Duodenal mucosa (tissue), 2 donors: ENCODE results near the gene TNFRSF1B.

Experiments used
- H3K27ac ChIP-seq: one replicate; pipeline ENCODE4 v1.7.0; 2013; ENCODE audit warnings: low read depth, low read length
- H3K27me3 ChIP-seq, 2 donors: one replicate each; pipeline ENCODE4 v1.7.0; 2013; ENCODE audit warnings: low read length in 2 of 2, control low read depth in 1 of 2; ENCODE audit not compliant: insufficient read depth in 2 of 2, control insufficient read depth in 1 of 2
- H3K36me3 ChIP-seq, 2 donors: one replicate each; pipeline ENCODE4 v1.7.0; 2013; ENCODE audit warnings: low read length in 2 of 2, control low read depth in 1 of 2; ENCODE audit not compliant: insufficient read depth in 2 of 2, control insufficient read depth in 1 of 2
- H3K4me1 ChIP-seq, 2 donors: one replicate each; pipeline ENCODE4 v1.7.0; 2013; ENCODE audit warnings: low read length in 2 of 2, control low read depth in 1 of 2; ENCODE audit not compliant: insufficient read depth in 2 of 2, control insufficient read depth in 1 of 2
- H3K4me3 ChIP-seq, 2 donors: one replicate each; pipeline ENCODE4 v1.7.0; 2013; ENCODE audit warnings: low read length in 2 of 2, low read depth in 1 of 2
- H3K9ac ChIP-seq, 2 donors: one replicate each; pipeline ENCODE4 v1.7.0; 2013; ENCODE audit warnings: low read length in 2 of 2, low read depth in 1 of 2
- H3K9me3 ChIP-seq, 2 donors: one replicate each; pipeline ENCODE4 v1.7.0; 2013; ENCODE audit warnings: low read length in 2 of 2, control low read depth in 1 of 2; ENCODE audit not compliant: control insufficient read depth in 1 of 2

Gene TNFRSF1B

GRCh38 chr1:12204140-12204539 lies 37.3 kb downstream of the TNFRSF1B start:
- Histone ChIP-seq H3K9ac (no peak overlapping the region), H3K4me3 (no peak overlapping the region), H3K4me1 (peaks cover 0 to 2% of the 10 kb centered on the region in 2 donors), H3K36me3 (peaks cover 16 to 41% of the 10 kb centered on the region in 2 donors), H3K27ac (no peak overlapping the region), H3K9me3 (no peaks in the 10 kb centered on the region), H3K27me3 (no peaks in the 10 kb centered on the region)

- H3K4me3 ChIP-seq: no peak overlapping the region
- peaks cover 0 to 5% of the 10 kb centered on the region in 2 donors for H3K4me1 ChIP-seq
- H3K9me3 ChIP-seq: no peaks in the 10 kb centered on the region
- no peaks in the 10 kb centered on the region for H3K27me3 ChIP-seq
- H3K27ac ChIP-seq: no peak overlapping the region
- peaks cover 16 to 36% of the 10 kb centered on the region in 2 donors for H3K36me3 ChIP-seq
- no peak overlapping the region for H3K9ac ChIP-seq
These were observed 38.2 kb downstream of the TNFRSF1B start for GRCh38 chr1:12204754-12205658.

DNA sequence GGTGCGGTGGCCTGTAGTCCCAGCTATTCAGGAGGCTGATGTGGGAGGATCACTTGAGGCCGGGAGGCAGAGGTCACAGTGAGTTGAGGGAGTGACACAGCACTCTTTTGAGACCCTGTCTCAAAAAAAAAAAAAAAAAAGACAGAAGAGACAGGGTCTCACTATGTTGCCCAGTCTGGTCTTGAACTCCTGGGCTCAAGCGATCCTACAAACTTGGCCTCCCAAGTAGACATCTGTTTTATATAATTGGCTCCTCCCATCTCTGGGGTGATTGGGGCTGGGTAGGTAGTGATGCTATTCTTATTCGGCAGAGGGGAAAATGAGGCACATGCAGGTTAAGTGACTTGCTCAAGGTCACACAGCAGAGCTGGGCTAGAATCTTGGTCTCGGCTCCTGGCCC lies 39.4 kb downstream of the TNFRSF1B start:
- peaks cover 16 to 36% of the 10 kb centered on the region in 2 donors for H3K36me3 ChIP-seq
- no peaks in the 10 kb centered on the region for H3K27me3 ChIP-seq
- H3K4me3 ChIP-seq: no peak overlapping the region
- no peak overlapping the region for H3K9ac ChIP-seq
- peaks cover 4 to 10% of the 10 kb centered on the region in 2 donors for H3K4me1 ChIP-seq
- H3K27ac ChIP-seq: no peak overlapping the region
- H3K9me3 ChIP-seq: no peaks in the 10 kb centered on the region

DNA sequence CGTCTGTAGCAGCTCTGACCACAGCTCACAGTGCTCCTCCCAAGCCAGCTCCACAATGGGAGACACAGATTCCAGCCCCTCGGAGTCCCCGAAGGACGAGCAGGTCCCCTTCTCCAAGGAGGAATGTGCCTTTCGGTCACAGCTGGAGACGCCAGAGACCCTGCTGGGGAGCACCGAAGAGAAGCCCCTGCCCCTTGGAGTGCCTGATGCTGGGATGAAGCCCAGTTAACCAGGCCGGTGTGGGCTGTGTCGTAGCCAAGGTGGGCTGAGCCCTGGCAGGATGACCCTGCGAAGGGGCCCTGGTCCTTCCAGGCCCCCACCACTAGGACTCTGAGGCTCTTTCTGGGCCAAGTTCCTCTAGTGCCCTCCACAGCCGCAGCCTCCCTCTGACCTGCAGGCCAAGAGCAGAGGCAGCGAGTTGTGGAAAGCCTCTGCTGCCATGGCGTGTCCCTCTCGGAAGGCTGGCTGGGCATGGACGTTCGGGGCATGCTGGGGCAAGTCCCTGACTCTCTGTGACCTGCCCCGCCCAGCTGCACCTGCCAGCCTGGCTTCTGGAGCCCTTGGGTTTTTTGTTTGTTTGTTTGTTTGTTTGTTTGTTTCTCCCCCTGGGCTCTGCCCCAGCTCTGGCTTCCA lies 40.1 kb downstream of the TNFRSF1B start:
- Histone ChIP-seq H3K9ac (no peak overlapping the region), H3K9me3 (no peaks in the 10 kb centered on the region), H3K27ac (no peak overlapping the region), H3K27me3 (no peaks in the 10 kb centered on the region), H3K4me1 (peaks cover 4 to 10% of the 10 kb centered on the region in 2 donors), H3K4me3 (no peak overlapping the region), H3K36me3 (peaks cover 11 to 29% of the 10 kb centered on the region in 2 donors)

- H3K9me3 ChIP-seq: no peaks in the 10 kb centered on the region
- H3K4me3 ChIP-seq: no peak overlapping the region
- H3K27me3 ChIP-seq: no peaks in the 10 kb centered on the region
- no peak overlapping the region for H3K27ac ChIP-seq
- peaks cover 4 to 10% of the 10 kb centered on the region in 2 donors for H3K4me1 ChIP-seq
- H3K9ac ChIP-seq: no peak overlapping the region
- peaks cover 8 to 16% of the 10 kb centered on the region in 2 donors for H3K36me3 ChIP-seq
These were observed 41.5 kb downstream of the TNFRSF1B start for GRCh38 chr1:12208271-12208670.

DNA sequence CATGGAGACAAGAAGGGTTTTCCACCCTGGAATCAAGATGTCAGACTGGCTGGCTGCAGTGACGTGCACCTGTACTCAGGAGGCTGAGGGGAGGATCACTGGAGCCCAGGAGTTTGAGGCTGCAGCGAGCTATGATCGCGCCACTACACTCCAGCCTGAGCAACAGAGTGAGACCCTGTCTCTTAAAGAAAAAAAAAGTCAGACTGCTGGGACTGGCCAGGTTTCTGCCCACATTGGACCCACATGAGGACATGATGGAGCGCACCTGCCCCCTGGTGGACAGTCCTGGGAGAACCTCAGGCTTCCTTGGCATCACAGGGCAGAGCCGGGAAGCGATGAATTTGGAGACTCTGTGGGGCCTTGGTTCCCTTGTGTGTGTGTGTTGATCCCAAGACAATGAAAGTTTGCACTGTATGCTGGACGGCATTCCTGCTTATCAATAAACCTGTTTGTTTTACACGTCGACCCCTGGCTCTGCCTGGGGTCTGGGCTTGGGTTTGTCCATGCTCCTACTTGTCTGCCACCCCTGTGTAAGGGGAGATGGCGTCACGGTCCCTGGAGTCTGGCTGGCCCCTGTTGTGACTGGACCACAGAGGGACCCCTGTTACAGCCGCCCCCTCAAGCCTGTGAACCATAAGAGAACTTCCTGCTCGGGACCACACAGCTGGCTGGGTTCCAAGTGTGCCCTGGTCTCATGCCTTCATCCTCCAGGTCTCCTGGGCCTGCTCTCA lies 42.1 kb downstream of the TNFRSF1B start:
- Histone ChIP-seq H3K4me1 (peaks cover 4 to 10% of the 10 kb centered on the region in 2 donors), H3K27me3 (no peaks in the 10 kb centered on the region), H3K4me3 (no peak overlapping the region), H3K9ac (no peak overlapping the region), H3K9me3 (no peaks in the 10 kb centered on the region), H3K36me3 (peaks cover 8 to 10% of the 10 kb centered on the region in 2 donors), H3K27ac (no peak overlapping the region)

DNA sequence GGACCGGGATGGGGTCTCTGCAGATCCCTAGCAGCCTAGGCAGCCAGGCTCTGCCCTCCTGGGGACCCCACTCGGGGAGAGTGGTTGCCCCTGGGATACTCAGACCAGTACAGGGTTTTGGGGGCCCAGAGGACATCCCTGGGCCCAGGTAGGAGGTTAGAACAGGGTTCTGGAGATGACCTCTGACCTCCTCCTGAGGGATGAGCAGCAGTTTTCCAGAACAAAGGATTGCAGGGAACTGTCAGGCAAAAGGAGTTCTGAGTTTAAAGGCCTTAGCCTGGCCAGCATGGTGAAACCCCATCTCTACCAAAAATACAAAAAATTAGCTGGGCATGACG lies 42.7 kb downstream of the TNFRSF1B start:
- H3K27ac ChIP-seq: no peak overlapping the region
- no peaks in the 10 kb centered on the region for H3K9me3 ChIP-seq

DNA sequence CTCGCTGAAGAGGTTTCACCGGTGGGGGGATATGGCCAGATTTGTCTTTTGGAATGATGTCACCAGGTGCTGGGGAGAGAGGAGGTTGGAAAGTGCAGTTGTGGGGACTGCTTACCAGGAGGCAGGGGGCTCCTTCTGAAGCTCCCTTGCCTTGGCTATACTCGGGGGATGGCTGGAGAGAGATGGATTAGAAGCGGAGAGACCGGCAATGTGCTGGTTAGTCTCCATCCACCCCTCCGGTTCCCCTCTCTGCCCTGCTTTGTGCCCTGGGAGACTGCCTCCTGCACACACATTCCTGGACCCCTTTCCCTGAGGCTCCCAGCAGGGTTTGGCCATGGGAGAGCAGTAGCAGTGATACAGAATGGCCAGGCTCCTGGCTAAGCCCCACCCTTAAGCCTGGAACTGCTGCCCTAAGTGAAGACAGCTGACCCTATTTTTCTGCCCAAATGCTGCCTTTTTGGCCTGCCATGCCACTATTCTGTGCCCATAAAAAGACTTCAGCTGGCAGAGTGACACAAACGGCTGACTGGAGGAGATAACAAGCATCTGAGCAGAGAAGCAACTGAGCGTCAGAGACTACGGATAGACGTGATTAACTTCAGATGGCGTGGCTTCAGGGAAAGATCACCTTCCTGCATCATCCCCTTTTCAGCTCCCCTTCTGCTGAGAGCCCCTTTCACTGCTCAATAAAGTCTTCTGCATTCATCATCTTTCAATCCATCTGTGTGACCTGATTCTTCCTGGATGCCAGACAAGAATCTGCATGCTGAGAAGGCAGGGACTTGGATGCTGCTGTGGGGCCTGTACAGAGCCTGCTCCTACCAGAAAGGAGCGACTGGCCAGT lies 48.5 kb downstream of the TNFRSF1B start:
- no peak overlapping the region for H3K4me3 ChIP-seq
- no peaks in the 10 kb centered on the region for H3K36me3 ChIP-seq
- H3K9me3 ChIP-seq: no peaks in the 10 kb centered on the region
- H3K4me1 ChIP-seq: peaks cover 2 to 9% of the 10 kb centered on the region in 2 donors
- H3K27ac ChIP-seq: no peak overlapping the region
- H3K9ac ChIP-seq: no peak overlapping the region
- H3K27me3 ChIP-seq: no peaks in the 10 kb centered on the region

More for the DNA sequence above, 42.7 kb downstream of the TNFRSF1B start:
- H3K27me3 ChIP-seq: no peaks in the 10 kb centered on the region
- no peak overlapping the region for H3K4me3 ChIP-seq
- peaks cover 4 to 10% of the 10 kb centered on the region in 2 donors for H3K4me1 ChIP-seq
- H3K9ac ChIP-seq: no peak overlapping the region
- peaks cover 8 to 9% of the 10 kb centered on the region in 2 donors for H3K36me3 ChIP-seq

DNA sequence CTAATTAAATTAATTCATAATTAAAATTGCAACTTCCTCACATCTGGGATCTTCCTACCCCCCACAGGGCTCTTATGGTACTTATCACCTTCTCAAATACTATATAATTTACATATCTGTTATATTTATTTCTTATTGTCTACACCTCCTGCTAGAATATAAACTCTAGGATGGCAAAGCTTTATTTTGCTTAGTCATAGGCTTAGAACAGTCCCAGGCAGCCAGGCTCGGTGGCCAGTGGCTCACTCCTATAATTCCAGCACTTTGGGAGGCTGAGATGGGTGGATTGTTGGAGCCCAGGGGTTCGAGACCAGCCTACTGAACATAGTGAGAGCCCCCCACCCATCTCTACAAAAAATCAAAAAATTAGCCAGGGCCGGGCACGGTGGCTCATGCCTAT lies 53.0 kb downstream of the TNFRSF1B start:
- H3K4me3 ChIP-seq: no peak overlapping the region
- H3K36me3 ChIP-seq: no peaks in the 10 kb centered on the region
- H3K9me3 ChIP-seq: no peaks in the 10 kb centered on the region
- no peaks in the 10 kb centered on the region for H3K27me3 ChIP-seq
- H3K27ac ChIP-seq: no peak overlapping the region
- H3K9ac ChIP-seq: no peak overlapping the region
- peaks cover 0 to 5% of the 10 kb centered on the region in 2 donors for H3K4me1 ChIP-seq
